ENCODE data around the gene UBL7. TPM values are rescaled to one million over a fixed set of nuclear protein-coding genes. Genes with fewer than 3 reads are reported as not detected.
"Not testable (repeated sequence)": the region's sequence is repeated elsewhere in the genome, so short reads cannot be mapped to it uniquely, and the experiment has no call there.

Gene UBL7
- total and polyA plus RNA-seq, 2 experiments from 2014 or later, result 70.4 to 78.6 TPM

GRCh38 chr15:74458473-74458872 is 2.5 kb downstream of the UBL7 start:
- H4K20me1 ChIP-seq (ENCODE audit: insufficient read depth), result no peaks in the 10 kb centered on the region
- no peak overlapping the region for H3K4me2 ChIP-seq (ENCODE audit: unreplicated experiment)
- no peaks in the 10 kb centered on the region for H3K9me2 ChIP-seq (ENCODE audit: insufficient read depth)
- H3F3A ChIP-seq (ENCODE audit: insufficient read depth), result peaks cover 15% of the 10 kb centered on the region; the same call in 1 of the 2 replicates
- no peaks in the 10 kb centered on the region for H3K27me3 ChIP-seq (replicated peaks; ENCODE audit: insufficient read depth)
- no peak for TF ChIP-seq EZH2 (IDR thresholded peaks at IDR 0.05; ENCODE audit: insufficient read depth, poor library complexity, severe bottlenecking)
- TF ChIP-seq EZH2phosphoT487 (IDR thresholded peaks at IDR 0.05; ENCODE audit: insufficient read depth, low read depth), result no peak
- peaks cover 30% of the 10 kb centered on the region for H3K79me2 ChIP-seq (ENCODE audit: insufficient read depth)
- in situ Hi-C loops (cut with MboI), result no loop called here
- no peak overlapping the region for H3K27ac ChIP-seq
- peaks cover 16% of the 10 kb centered on the region; the same call in 1 of the 2 replicates for H3K36me3 ChIP-seq (ENCODE audit: low read depth)
- no peak overlapping the region for H3K4me3 ChIP-seq
- WGBS, 2 experiments (ENCODE audit: low coverage in 1 of 2, low lambda C conversion rate in 2 of 2, missing lambda C conversion rate in 2 of 2), result 84 to 89% methylated on average over 3 of the region's 3 CpGs
- no peaks in the 10 kb centered on the region for H3K9me3 ChIP-seq (ENCODE audit: low read depth)
- DNase-seq, result no peak
- H3K9ac ChIP-seq, result no peak overlapping the region
- H2AFZ ChIP-seq, result no peak overlapping the region
- H3K4me1 ChIP-seq (ENCODE audit: insufficient read depth), result peaks cover 14% of the 10 kb centered on the region

DNA sequence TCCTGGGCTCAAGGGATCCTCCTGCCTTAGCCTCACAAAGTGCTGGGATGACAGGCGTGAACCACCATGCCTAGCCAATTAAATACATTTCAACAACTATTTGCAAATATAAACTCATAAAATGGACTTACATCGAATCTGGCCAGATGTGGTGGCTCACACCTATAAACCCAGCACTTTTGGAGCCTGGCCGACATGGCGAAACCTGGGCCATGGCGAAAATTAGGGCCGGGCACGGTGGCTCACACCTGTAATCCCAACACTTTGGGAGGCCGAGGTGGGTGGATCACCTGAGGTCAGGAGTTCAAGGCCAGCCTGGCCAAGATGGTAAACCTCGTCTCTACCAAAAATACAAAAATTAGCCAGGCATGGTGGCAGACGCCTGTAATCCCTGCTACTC is 3.9 kb downstream of the UBL7 start:
- H3K27me3 ChIP-seq (replicated peaks; ENCODE audit: insufficient read depth); H3K27ac ChIP-seq; H2AFZ ChIP-seq; H4K20me1 ChIP-seq (ENCODE audit: insufficient read depth); H3K9me2 ChIP-seq (ENCODE audit: insufficient read depth); DNase-seq; in situ Hi-C loops (cut with MboI); H3K4me3 ChIP-seq; H3K9ac ChIP-seq; H3K4me2 ChIP-seq (ENCODE audit: unreplicated experiment); H3K9me3 ChIP-seq (ENCODE audit: low read depth): not testable (repeated sequence)
- WGBS, 2 experiments (ENCODE audit: low coverage in 1 of 2, low lambda C conversion rate in 2 of 2, missing lambda C conversion rate in 2 of 2), result 98 to 99% methylated on average over 10 of the region's 10 CpGs
- peaks cover 16% of the 10 kb centered on the region; the same call in 1 of the 2 replicates for H3K36me3 ChIP-seq (ENCODE audit: low read depth)
- H3K79me2 ChIP-seq (ENCODE audit: insufficient read depth), result peaks cover 16% of the 10 kb centered on the region
- peaks cover 15% of the 10 kb centered on the region; the same call in 1 of the 2 replicates for H3F3A ChIP-seq (ENCODE audit: insufficient read depth)
- peaks cover 14% of the 10 kb centered on the region for H3K4me1 ChIP-seq (ENCODE audit: insufficient read depth)

GRCh38 chr15:74454764-74455500 is 6.0 kb downstream of the UBL7 start:
- Histone ChIP-seq H2AFZ (no peak overlapping the region), H3F3A (ENCODE audit: insufficient read depth) (peaks cover 11% of the 10 kb centered on the region; the same call in 1 of the 2 replicates), H3K4me2 (ENCODE audit: unreplicated experiment) (no peak overlapping the region), H4K20me1 (ENCODE audit: insufficient read depth) (no peaks in the 10 kb centered on the region), H3K27ac (no peak overlapping the region), H3K9me3 (ENCODE audit: low read depth) (no peaks in the 10 kb centered on the region), H3K27me3 (replicated peaks; ENCODE audit: insufficient read depth) (no peaks in the 10 kb centered on the region), H3K36me3 (ENCODE audit: low read depth) (peaks cover 19% of the 10 kb centered on the region; the same call in 1 of the 2 replicates), H3K9me2 (ENCODE audit: insufficient read depth) (no peaks in the 10 kb centered on the region), H3K4me1 (ENCODE audit: insufficient read depth) (peaks cover 12% of the 10 kb centered on the region), H3K79me2 (ENCODE audit: insufficient read depth) (peaks cover 6% of the 10 kb centered on the region), H3K4me3 (no peak overlapping the region), H3K9ac (no peak overlapping the region)
- in situ Hi-C loops (cut with MboI), result no loop called here
- DNase-seq, result no peak
- TF ChIP-seq EZH2phosphoT487 (IDR thresholded peaks at IDR 0.05; ENCODE audit: insufficient read depth, low read depth) (no peak), EZH2 (IDR thresholded peaks at IDR 0.05; ENCODE audit: insufficient read depth, poor library complexity, severe bottlenecking) (no peak)

GRCh38 chr15:74453925-74454763 is 6.8 kb downstream of the UBL7 start:
- TF ChIP-seq EZH2phosphoT487 (IDR thresholded peaks at IDR 0.05; ENCODE audit: insufficient read depth, low read depth), result no peak
- no peak for TF ChIP-seq EZH2 (IDR thresholded peaks at IDR 0.05; ENCODE audit: insufficient read depth, poor library complexity, severe bottlenecking)
- H3K9ac ChIP-seq, result no peak overlapping the region
- H2AFZ ChIP-seq, result no peak overlapping the region
- no peaks in the 10 kb centered on the region for H3K9me2 ChIP-seq (ENCODE audit: insufficient read depth)
- in situ Hi-C loops (cut with MboI), result no loop called here
- peaks cover 11% of the 10 kb centered on the region; the same call in 1 of the 2 replicates for H3F3A ChIP-seq (ENCODE audit: insufficient read depth)
- peak; percentile 41 for DNase-seq
- WGBS, 2 experiments (ENCODE audit: low coverage in 1 of 2, low lambda C conversion rate in 2 of 2, missing lambda C conversion rate in 2 of 2), result 96 to 98% methylated on average over 13 of the region's 13 CpGs
- H3K9me3 ChIP-seq (ENCODE audit: low read depth), result no peaks in the 10 kb centered on the region
- H3K36me3 ChIP-seq (ENCODE audit: low read depth), result peaks cover 19% of the 10 kb centered on the region; the same call in 1 of the 2 replicates
- no peaks in the 10 kb centered on the region for H4K20me1 ChIP-seq (ENCODE audit: insufficient read depth)
- H3K4me2 ChIP-seq (ENCODE audit: unreplicated experiment), result no peak overlapping the region
- no peak overlapping the region for H3K27ac ChIP-seq
- H3K27me3 ChIP-seq (replicated peaks; ENCODE audit: insufficient read depth), result no peaks in the 10 kb centered on the region
- H3K4me3 ChIP-seq, result no peak overlapping the region
- H3K79me2 ChIP-seq (ENCODE audit: insufficient read depth), result no peaks in the 10 kb centered on the region
- peaks cover 10% of the 10 kb centered on the region for H3K4me1 ChIP-seq (ENCODE audit: insufficient read depth)

Measured in GM23248 (cell line).